ENCODE data around the gene PAQR7.

DNA sequence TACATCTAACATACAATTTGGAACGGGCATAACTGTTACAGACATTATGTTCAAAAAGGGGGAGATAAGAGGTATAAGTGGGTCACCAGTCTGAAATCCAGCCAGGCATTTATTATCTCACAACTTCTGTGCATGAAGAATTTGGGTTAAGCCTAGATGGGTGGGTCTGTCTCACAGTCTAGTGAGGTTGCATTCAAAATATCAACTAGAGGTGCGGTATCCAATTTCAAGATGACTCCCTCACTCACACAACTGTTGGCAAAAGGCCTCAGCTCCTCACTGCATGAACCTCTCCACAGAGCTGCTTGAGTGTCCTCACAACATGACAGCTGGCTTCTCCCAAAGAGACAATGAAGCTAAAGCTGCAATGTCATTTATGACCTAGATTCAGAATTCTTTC is 21.0 kb downstream of the PAQR7 start:
- TF ChIP-seq EP300 (IDR thresholded peaks at IDR 0.05; ENCODE audit: borderline replicate concordance) (no peak), CREB1 (IDR thresholded peaks at IDR 0.05; ENCODE audit: low read depth) (no peak), TCF12 (IDR thresholded peaks at IDR 0.05; ENCODE audit: low read depth) (no peak), TAF1 (IDR thresholded peaks at IDR 0.05; ENCODE audit: low read depth) (no peak), EGR1 (IDR thresholded peaks at IDR 0.05) (no peak)
- TF ChIP-seq, protein P1, sequence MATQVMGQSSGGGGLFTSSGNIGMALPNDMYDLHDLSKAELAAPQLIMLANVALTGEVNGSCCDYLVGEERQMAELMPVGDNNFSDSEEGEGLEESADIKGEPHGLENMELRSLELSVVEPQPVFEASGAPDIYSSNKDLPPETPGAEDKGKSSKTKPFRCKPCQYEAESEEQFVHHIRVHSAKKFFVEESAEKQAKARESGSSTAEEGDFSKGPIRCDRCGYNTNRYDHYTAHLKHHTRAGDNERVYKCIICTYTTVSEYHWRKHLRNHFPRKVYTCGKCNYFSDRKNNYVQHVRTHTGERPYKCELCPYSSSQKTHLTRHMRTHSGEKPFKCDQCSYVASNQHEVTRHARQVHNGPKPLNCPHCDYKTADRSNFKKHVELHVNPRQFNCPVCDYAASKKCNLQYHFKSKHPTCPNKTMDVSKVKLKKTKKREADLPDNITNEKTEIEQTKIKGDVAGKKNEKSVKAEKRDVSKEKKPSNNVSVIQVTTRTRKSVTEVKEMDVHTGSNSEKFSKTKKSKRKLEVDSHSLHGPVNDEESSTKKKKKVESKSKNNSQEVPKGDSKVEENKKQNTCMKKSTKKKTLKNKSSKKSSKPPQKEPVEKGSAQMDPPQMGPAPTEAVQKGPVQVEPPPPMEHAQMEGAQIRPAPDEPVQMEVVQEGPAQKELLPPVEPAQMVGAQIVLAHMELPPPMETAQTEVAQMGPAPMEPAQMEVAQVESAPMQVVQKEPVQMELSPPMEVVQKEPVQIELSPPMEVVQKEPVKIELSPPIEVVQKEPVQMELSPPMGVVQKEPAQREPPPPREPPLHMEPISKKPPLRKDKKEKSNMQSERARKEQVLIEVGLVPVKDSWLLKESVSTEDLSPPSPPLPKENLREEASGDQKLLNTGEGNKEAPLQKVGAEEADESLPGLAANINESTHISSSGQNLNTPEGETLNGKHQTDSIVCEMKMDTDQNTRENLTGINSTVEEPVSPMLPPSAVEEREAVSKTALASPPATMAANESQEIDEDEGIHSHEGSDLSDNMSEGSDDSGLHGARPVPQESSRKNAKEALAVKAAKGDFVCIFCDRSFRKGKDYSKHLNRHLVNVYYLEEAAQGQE (IDR thresholded peaks at IDR 0.05; ENCODE audit: low read depth): no peak
